Activated CD4-positive, CD25-positive, alpha-beta regulatory T cell (primary cell): Measurements from ENCODE around the gene MYO7B.

Experiments
- DNase-seq, 4 experiments: peaks; one replicate each; lab custom pipeline; 2025; lab: John Stamatoyannopoulos, UW

Gene MYO7B

GRCh38 chr2:127609031-127609751 is 73.7 kb downstream of the MYO7B start:
- DNase-seq: no peak

GRCh38 chr2:127609818-127610217 is 74.3 kb downstream of the MYO7B start:
- no peak for DNase-seq

DNA sequence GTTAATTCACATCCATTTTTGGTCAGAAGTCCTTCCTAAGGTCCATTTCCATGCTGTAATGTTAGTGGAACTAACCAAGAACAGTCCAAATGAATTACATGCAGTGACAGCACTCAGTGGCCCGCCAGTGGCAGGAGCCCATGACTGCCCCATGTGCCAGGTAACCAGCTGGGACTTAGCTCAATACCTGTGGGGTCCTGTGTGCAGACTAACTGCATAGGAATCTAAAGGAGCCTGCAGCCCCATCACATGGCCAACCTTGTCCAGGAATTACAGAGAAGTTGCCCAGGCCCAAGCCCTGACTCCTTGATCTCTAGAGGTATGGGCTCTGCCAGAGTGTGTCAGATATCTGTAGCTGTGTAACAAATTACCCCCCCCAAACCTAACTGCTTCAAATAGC is 75.1 kb downstream of the MYO7B start:
- DNase-seq: no peak

DNA sequence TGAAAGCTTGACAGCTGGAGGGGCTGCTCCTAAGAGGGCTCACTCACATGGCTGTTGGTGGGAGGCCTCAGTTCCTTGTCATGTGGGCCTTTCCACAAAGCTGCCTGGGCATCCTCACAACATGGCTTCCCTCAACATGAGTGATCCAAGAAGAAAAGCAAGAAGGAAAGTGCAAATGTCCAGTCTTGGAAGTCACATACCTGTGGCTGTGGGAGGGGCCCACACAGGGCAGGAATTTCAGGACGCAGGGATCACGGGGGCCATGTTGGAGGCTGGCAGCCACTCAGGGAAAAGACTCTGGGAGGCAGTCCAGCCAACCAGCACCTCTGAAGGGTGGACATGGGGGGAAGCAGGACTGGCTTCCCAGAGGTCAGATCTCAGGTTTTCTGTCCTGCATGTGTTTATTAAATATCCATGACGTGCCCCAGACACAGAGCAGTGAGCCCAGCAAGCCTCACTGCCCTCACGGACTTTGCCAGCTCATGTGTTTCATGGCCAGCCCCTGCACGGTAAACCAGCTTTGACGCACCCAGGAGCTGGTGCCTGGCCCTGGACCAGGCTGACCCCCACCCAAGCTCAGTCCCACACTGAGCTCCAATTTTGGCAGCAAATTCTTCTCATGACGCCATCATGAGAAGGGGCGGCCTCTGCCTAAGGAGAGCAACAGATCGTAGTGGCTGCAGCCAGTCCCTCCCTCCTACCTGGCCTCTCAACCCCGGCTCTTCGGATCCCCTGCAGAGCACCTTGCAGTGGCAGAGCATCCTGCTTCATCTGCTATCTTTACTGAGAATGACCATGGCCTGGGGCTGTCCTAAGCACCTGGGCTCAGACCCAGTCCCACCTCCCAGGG is 75.8 kb downstream of the MYO7B start:
- DNase-seq: no peak

GRCh38 chr2:127612111-127612822 is 76.8 kb downstream of the MYO7B start:
- no peak for DNase-seq

- DNase-seq: no peak
Observed at GRCh38 chr2:127614246-127614645, 78.8 kb downstream of the MYO7B start.

DNA sequence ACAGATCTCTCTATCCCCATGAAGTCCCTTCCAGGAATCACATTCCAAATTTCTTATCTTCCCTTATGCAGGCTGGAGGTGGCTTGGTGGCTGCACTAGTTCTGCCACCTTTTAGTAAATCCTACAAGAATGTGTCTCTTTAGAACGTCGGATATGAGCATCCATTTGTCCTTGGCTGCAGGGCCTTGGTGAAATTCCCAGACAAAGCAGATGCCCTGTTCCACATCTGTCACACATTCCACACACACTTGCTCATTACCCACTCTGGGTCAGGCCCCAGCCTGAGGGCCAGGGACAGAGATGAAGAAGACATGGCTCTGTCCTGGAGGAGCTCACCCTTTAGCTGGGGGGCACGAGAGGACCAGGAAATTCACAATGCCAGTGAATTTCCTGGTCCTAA is 79.2 kb downstream of the MYO7B start:
- no peak for DNase-seq

DNA sequence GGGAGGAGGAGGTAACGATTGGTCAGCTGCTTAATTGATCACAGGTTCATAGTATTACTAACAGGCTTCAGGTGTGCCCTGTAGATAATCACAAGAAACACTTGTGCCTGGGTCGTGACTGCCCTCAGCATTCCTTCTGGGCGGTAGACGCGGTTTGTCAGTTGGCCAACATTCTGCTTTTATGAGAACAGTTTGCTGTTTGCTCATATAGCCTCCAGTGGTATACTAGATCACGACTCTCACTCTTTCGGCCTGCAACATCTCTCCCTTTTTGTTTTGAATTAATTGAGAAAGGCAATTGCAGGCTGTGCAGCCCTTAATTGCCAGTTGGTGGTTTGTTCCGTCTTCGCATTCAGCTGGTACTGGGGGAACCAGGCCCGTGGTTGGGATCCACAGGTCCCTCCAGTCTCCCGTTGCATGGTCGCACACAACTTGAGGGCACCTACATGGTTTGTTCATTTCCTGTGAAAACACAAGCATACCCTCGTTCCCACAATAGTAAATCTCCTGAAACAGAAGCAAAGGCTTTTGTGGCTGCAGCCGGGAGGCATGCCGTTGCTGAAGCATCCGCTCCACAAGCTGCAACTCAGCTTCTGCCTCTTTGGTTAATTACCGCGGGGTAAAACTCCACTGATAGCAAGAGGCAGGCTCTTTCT is 80.2 kb downstream of the MYO7B start:
- no peak for DNase-seq

DNA sequence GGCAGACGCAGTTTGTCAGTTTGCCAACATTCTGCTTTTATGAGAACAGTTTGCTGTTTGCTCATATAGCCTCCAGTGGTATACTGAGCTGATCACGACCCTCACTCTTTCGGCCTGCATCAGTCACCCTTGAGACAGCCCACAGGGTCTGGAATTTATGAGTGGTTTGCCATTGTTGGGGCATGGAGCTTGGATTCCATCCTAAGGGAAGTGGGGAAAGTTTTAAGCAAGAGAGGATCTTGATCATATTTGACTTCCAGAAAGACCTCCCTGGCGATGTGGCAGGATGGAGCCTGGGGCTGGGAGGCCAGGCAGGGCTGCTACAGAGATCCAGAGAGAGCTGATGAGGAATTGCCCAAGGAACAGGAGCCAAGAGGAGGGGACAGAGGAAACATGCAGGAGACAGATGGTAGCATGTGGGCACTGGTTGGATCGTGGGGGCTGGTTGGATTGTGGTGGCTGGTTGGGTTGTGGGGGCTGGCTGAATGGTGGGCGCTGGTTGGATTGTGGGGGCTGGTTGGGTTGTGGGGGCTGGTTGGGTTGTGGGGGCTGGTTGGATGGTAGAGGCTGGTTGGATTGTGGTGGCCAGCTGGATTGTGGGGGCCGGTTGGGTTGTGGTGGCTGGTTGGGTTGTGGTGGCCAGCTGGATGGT is 83.2 kb downstream of the MYO7B start:
- DNase-seq: no peak

- no peak for DNase-seq
Observed at GRCh38 chr2:127619203-127619590, 83.7 kb downstream of the MYO7B start.

DNA sequence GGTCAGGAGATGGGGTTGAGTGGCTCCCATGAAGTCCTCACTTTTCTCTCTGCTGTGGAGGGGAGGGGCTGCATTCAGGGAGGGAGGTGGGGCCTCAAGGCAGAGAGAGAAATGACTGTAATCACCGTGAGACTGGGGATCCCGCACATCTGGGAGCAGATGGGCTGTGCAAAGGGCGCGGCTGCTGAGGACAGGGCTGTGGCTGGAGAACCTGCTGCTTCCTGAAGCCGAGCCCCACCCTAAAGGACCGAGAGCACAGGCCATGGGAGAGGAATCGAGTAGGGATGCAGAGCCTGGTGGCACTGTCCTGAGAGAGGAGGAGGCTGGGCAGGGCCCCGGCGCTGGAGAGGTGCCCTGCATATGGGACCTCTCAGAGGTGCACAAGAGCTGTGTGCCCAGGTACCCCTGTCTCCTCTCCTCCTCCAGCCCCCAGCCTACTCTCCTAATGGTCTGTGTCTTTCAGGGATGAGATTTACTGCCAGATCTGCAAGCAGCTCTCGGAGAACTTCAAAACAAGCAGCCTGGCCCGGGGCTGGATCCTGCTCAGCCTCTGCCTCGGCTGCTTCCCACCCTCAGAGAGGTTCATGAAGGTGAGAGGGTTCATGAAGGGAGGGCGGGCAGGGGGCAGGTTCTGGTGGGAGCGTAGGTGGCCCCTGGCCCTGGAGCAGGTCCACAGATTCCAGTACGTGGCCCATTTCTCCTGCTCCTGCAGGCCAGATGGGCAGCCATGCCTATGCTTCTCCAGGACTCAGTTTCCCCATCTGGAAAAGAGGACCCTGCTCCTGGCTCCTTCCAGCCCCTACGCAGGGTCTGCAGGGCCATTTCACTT is 84.6 kb downstream of the MYO7B start:
- DNase-seq: no peak

DNA sequence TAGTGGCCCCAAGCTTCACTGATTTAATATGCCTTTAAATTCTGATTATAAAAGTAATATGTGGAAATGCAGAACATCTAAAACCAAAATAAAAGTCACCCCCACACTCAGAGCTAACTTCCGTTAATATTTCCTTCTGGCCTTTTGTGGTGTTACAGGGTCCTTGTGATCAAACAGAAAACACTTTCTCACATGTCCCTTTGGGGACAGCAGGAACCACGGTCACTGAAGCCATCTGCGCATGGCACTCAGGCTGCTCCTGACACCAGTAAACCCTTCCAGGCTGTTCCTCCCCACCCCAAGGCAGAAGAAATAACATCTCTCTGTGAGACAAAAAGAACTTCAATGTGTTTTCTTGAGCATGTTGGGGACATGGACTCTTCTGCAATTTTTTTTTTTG is 85.4 kb downstream of the MYO7B start:
- DNase-seq: no peak

DNA sequence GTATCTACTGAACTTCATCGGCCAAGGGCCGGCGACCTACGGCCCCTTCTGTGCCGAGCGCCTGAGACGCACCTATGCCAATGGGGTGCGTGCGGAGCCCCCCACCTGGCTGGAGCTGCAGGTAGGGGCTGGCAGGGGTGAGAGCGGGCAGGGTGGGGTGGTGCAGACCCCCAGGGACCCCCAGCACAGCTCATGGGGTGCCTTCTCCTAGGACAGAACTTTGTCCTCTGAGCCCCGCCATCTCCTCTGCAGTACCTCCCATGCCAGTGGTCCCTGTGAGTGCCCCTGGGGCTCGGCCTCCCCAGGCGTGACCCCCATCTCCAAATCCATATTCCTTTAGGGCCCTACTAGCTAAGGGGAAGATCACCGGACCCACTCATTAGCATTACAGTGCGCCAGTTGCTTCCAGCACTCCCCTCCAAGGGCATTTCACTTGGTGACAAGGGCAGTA is 86.5 kb downstream of the MYO7B start:
- DNase-seq: no peak

- no peak for DNase-seq
Observed at GRCh38 chr2:127622561-127623387, 87.3 kb downstream of the MYO7B start.

GRCh38 chr2:127623388-127624319 is 88.2 kb downstream of the MYO7B start:
- DNase-seq: no peak

DNA sequence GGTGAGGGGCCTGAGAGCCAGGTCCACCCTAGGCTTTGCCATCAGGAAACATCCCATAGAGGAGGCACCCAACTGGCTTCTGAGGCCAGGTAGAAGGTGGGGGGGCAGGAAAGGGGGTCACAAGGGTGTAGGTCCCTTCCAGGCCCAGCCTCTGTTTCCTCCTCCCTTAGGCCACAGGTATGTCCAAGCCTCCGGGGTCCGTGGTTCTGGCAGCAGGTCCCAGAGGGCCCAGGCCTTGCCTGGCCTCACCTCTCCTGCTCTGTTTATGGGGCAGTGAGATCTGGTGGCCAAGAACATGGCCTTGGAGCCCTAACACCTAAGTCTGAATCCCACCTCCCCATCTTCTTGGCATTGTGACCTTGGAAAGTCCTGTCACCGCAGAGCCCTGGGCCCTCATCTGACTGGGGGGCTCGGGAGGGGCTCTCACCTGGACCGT is 88.9 kb downstream of the MYO7B start:
- DNase-seq: no peak

- no peak for DNase-seq
Observed at GRCh38 chr2:127624756-127625571, 89.5 kb downstream of the MYO7B start.

GRCh38 chr2:127625572-127625951 is 90.1 kb downstream of the MYO7B start:
- no peak for DNase-seq
